ENCODE measurements around the gene MAD2L2.

Gene MAD2L2

GRCh38 chr1:11680270-11681070 is 478 bp downstream of the MAD2L2 start:
- DNase-seq, result no peak

- no peak for DNase-seq
Observed at GRCh38 chr1:11678442-11678841, 2.5 kb downstream of the MAD2L2 start.

- no peak for DNase-seq
Observed at GRCh38 chr1:11676386-11677103, 4.4 kb downstream of the MAD2L2 start.

GRCh38 chr1:11675325-11675724 is 5.6 kb downstream of the MAD2L2 start:
- DNase-seq, result no peak

DNA sequence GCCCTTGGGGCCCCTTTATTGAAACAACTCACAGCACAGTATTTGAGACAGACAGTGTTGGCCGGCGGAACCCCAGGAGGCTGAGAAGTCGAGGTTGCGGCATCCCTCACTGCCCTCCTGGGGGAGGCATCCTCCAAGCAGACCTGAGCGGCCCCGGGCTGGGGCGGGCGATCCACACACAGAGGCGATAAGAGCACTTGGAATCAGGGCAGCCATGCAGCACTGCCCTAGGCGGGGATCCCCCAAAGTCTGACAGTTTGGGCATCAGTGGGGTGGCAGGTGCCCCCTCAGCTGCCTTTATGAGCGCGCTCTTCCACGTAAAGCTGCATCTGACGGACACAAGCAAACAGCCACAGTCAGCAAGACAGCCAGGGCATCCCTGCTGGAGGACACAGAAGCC is 6.5 kb downstream of the MAD2L2 start:
- no peak for DNase-seq

GRCh38 chr1:11673089-11673769 is 7.7 kb downstream of the MAD2L2 start:
- DNase-seq, result no peak

GRCh38 chr1:11671544-11672286 is 9.2 kb downstream of the MAD2L2 start:
- DNase-seq, result no peak

DNA sequence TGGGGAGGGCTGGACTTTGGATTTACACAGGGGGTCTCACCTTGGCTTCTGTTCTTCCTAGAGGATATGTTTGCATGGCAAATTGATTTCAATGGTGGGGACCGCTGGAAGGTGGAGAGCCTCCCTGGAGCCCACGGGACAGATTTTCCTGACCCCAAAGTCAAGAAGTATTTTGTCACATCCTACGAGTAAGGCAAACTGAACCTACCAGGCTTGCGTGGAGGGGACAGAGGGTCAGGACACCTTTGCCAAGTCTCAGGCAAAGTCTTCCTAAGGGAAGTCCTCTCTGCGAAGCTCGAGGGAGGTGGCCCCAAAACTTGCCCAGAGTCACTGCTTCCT is 9.8 kb downstream of the MAD2L2 start:
- no peak for DNase-seq

GRCh38 chr1:11670747-11671146 is 10.2 kb downstream of the MAD2L2 start:
- DNase-seq, result no peak

- no peak for DNase-seq
Observed at GRCh38 chr1:11668516-11668915, 12.4 kb downstream of the MAD2L2 start.

DNA sequence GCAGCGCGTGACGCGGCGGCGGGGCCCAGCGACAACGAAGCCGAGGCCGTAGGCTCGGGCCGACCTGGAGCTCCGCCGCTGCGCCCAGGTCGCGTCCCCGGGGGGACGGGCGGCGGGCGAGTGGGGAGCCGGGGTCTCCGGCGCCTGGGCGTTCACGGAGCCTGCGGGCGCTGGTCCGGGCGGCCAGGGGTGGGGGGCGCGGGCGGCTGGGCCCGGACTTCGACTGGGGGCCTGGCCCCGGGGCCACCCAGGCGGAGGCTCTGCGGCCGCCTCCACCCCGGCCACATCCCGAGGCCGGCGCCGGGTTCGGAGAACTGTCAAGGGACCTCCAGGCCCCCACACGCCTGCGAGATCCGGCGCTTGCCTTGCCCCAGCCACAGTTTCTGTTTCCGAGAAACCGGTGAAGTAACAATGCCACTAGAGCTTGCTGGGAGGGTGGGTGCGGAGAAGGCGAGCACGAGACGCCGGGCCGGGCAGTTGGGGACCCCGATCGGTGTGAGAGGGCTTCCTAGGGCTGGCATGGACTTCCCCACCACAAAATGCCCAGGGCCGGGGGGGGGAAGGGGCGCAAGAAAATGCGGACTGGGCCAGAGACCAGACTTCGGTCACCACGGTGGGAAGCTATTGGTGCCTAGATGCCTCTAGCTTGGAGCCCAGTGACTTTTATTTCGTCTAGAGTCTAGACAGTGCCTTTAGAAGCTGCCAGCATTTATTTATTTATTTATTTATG is 16.4 kb downstream of the MAD2L2 start:
- peak; percentile 46 for DNase-seq

DNA sequence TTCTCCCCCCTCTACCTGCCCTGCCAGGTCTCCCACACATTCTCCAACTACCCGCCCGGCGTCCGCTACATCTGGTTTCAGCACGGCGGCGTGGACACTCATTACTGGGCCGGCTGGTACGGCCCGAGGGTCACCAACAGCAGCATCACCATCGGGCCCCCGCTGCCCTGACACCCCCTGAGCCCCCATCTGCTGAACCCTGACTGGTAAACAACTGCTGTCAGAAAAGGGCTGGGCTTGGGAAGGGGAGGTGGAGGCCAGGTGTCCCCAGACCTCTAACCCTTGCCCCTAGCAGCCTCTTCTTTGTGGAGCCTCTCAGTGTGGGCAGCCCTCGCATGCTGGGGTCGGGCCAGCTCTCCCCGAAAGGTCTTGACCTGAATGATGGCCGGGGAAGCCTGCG is 19.8 kb downstream of the MAD2L2 start:
- DNase-seq, result no peak

DNA sequence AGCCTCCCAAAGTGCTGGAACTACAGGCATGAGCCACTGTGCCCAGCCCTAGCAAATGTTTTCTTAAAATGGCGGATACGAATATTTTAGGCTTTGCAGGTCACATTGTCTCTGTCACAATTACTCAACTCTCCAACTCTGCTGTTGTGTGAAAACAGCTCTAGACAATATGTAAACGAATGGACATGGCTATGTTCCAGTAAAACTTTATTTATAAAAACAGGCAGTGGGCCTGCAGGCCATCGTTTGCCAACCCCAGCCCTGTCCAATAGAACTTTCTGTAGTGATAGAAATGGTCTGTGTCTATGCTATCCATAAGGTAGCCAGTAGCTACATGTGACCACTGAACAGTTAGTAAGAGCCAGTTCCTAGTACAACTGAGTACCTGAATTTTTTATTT is 21.2 kb downstream of the MAD2L2 start:
- no peak for DNase-seq

DNA sequence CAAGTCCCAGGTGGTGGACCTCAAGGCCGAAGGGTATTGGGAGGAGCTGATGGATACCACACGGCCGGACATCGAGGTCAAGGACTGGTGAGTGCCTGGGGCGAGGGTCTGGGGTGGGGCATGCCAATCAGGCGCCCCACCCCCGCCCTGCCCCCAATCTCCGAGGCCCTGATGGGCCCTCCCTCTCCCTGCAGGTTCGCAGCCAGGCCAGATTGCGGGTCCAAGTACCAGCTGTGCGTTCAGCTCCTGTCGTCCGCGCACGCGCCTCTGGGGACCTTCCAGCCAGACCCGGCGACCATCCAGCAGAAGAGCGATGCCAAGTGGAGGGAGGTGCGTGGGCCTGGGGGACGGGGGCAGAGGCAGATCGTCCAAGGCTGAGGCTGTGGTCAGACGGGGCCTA is 22.4 kb downstream of the MAD2L2 start:
- no peak for DNase-seq

- DNase-seq, result no peak
Observed at GRCh38 chr1:11657654-11658053, 23.3 kb downstream of the MAD2L2 start.

GRCh38 chr1:11654939-11655808 is 25.8 kb downstream of the MAD2L2 start:
- DNase-seq, result peak; percentile 45

DNA sequence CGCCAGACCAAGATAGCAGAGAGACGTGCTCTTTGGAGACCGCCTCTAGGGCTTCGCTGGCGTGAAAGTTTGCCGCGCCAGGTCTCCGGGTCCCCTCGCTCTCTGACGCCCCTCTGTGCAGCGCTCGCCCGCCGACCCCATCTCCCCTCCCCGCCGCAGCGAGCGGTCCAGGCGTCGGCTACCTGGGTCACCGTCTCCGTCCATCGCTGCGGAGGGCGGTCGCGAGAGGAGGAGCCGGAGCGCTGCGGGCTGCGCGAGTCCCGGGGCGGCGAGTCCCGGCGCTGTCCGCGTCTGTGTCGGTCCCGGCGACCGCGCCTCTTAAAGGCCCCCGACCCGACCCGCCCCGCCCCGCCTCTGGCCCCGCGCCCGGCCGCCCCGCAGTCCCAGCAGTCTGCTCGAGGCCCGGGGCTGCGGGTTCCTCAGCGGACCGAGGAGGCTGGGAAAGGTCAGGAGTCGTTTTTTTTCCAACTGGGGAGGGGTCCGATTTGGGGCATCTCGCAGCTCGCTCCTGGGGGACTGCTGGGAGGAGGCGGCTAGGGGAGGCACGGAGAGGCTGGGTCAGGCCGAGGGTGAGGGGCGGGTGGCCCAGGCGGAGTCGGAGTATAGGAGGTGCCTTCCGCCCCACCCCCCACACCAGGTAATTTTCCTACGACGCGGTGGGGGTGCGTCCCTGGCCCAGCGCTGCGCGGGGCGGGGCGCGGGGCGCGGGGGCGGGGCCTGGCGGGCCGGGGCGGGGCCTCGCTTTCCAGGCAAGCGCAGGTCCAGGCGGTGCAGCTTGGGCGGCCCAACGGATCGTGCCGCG is 26.6 kb downstream of the MAD2L2 start, which contains the start of the genes FBXO2 and FBXO44:
Gene FBXO2 (minus strand): TSS at position 293 of the 802 bp plus-strand sequence. CDS start 89 bp downstream, at position 204.
Gene FBXO44 (plus strand): TSS at position 741 of the 802 bp plus-strand sequence. CDS start 959 bp downstream, outside the sequence.
- peak; percentile 61 for DNase-seq

DNA sequence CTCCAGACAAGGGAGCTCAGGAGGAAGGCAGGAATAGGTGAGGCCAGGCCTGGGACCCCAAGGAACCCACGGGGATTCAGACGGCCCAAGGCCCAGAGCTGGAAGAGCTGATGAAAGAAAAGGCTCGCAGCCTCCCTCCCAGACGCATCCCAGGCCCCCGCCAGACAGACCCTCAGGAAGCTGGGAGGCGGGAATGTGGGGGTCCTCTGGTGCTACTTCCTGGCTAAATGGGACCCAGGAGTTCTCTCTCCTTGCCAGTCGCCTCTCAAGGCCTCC is 27.1 kb downstream of the MAD2L2 start:
- no peak for DNase-seq

DNA sequence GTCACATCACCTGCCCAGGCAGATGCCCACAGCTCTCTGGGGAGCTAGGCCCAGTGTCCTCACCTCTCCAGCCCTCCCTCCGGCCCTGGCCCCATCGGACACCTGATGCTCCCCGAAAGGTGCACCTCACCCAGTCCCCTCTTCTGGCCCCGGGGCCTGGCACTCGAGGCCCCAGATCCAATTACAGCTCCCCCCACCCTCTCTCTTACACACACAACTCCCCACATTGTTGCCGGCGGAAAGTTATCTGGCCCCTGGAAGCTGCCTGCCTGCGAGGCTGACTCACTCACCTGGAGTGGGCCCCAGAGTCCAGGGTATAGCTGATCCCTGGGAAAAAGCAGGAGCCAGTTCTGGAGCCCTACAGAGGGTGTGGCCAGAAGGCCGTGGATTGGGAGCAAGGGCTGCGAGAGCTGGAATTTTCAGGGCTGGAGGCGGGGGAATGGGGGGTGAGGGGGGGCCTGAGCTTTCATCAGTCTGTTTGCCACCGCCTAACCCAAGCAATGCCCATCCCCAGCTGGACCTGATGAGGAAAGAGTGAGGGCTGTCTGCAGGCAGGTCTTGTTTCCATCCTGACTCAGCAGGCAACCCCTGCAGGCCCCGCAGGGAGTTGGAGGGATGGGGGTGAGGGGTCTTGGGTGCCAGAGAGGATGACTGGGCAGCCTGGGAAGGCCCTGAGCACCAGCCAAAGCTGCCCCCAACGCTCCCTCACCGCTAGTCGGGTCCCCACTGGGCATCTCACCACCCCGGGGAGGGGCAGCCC is 27.7 kb downstream of the MAD2L2 start:
- DNase-seq, result no peak

Measured in right hindlimb (tissue), 1 donor.